D721Med (cell line): ENCODE data around the gene KMT5C.

ENCODE experiments used
- DNase-seq: peaks from one replicate; pipeline ENCODE4 v3.0.0; 2011; ENCODE audit warnings: low spot score; ENCODE audit not compliant: insufficient read length
- FAIRE-seq: peaks from 2 replicates; lab custom pipeline; 2011; peaks lifted over from hg19 to GRCh38; lab: Jason Lieb, UNC
- TF ChIP-seq, protein P1 (sequence below): IDR thresholded peaks from 2 replicates; pipeline ENCODE4 v1.5.1; 2012; ENCODE audit warnings: mild to moderate bottlenecking, control low read depth; ENCODE audit not compliant: insufficient read depth; ENCODE audit errors: missing control alignments

Gene KMT5C

DNA sequence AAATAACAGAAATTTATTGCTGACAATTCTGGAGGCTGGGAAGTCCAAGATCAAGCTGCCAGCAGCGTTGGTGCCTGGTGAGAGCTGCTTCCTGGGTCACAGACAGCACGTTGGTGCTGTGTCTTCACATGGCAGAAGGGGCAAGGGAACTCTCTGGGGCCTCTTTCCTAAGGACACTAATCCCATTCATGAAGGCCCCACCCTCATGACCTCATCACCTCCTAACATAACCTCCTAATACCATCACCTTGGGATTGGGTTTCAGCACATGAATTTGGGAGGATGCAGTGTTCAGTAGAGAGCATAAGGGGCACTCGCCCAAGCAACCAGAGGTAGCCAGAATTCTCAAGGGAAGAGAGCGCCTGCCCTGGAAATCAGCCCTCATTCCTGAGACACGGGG is 30.2 kb upstream of the KMT5C start:
- FAIRE-seq: no peak
- no peak for DNase-seq
- TF ChIP-seq, protein P1, sequence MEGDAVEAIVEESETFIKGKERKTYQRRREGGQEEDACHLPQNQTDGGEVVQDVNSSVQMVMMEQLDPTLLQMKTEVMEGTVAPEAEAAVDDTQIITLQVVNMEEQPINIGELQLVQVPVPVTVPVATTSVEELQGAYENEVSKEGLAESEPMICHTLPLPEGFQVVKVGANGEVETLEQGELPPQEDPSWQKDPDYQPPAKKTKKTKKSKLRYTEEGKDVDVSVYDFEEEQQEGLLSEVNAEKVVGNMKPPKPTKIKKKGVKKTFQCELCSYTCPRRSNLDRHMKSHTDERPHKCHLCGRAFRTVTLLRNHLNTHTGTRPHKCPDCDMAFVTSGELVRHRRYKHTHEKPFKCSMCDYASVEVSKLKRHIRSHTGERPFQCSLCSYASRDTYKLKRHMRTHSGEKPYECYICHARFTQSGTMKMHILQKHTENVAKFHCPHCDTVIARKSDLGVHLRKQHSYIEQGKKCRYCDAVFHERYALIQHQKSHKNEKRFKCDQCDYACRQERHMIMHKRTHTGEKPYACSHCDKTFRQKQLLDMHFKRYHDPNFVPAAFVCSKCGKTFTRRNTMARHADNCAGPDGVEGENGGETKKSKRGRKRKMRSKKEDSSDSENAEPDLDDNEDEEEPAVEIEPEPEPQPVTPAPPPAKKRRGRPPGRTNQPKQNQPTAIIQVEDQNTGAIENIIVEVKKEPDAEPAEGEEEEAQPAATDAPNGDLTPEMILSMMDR: no peak

DNA sequence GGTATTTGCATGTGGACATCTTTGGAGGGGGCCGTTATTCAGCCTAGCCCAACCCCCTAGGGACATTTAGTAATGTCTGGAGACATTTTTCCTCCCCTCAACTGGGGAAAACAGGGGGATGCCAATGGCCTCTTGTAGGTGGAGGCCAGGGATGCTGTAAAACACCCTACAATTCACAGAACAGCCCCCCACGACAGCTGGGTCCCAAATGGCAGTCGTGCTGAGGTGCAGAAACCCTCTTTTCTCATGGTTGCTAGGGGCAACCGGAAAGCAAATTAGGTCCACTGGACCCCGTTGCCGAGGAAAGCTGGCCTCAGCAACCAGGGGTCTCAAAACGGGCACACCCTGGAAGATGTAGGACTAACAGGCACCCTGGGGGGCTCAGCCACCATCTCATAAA is 29.2 kb upstream of the KMT5C start:
- FAIRE-seq (no peak), DNase-seq (no peak)
- TF ChIP-seq, protein P1: no peak

DNA sequence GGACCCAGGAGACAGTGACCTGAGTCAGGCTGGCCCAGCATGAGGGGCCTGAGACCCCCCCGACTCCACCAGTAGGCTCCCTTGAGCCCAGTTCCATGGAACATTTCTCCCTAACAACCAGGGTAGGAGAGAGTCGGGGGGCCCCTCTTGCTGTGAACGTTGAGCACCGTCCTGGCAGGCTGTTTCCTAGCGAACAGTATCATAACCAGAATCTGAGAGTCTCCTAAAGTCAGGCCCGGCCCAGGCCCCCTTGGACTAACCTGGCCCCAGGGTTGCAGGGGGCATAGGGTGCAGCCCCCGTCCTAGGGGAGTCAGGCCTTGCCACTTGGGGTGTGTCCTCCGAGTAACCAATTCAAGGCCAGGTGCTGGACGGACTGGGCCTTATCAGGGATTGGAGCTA is 28.3 kb upstream of the KMT5C start:
- TF ChIP-seq, protein P1: no peak
- no peak for DNase-seq
- FAIRE-seq: no peak

DNA sequence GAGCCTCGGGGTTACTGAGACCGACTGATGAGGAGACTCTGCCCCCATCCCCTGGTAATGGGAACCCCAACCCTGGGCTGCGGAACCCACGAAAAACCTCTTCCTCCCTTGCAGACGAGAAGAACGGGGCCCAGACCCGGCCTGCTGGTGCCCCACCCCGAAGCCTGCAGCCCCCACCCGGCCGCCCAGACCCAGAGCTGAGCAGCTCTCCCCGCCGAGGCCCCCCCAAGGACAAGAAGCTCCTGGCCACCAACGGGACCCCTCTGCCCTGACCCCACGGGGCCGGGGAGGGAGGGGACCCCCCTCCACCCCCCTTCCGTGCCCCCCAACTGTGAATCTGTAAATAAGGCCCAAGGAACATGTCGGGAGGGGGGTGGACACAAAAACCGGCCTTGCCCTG is 27.9 kb upstream of the KMT5C start:
- FAIRE-seq: no peak
- TF ChIP-seq, protein P1: no peak
- DNase-seq: no peak

DNA sequence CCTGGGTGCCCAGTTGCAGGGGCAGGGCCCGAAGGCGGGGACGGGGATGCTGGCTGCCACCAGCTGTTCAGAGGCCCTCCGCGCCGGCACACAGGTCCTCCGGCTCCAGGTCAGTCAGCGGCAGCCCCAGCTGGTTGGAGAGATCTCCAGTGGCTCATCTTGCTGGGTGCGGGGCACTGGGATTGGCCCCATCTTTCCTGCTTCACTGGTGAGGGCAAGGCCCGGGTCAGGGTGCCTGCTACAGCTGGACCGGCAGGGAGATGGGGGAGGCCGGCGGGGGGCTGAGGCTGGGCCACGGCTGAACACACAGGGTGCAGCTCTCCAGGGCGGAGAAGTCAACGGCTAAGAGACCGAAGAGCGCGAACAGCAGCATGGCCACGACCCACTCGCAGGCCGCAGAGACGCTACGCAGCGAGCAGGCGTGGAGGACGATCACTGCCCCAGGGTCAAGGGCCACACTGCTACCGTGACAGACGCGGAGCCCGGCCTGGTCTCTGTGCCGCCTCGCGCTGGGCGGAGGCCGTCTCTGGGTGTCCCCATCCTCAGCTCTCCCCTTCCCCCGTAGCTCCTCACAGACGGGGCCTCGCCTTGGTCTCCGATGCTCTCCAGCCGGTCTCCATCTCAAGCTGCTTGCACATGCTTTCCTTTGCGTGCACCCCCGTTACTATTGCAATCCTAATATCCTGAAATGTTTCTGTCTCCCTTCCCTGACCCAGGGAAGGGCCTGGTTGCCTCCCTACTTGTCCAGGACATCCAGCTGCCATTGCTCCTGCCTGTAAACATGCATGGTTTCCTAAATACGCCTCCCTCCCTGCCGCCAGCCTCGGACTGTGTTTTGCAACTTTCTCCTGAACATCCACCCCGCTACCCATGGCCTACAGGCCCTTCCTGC is 26.8 kb upstream of the KMT5C start:
- DNase-seq: no peak
- TF ChIP-seq, protein P1: no peak
- no peak for FAIRE-seq

DNA sequence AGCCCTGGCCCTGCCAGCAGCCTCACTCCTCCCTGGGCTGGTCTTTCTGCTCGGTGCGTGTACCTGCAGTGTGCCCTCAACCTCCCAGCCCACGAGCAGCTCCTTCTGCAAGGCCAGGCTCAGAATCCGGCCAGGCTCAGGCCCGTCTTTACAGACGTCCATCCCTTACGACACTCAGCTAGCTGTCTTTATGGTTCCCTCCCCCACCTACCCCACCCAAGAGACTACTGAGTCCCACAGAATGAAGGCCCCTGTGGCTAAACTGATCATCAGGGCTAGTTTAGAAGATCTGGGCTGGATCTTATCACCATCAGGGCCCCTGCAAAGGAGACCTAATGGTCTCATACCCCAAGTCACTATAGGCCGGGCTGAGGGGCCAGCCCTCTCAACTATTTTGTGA is 25.3 kb upstream of the KMT5C start:
- TF ChIP-seq, protein P1: no peak
- no peak for FAIRE-seq
- DNase-seq: no peak

DNA sequence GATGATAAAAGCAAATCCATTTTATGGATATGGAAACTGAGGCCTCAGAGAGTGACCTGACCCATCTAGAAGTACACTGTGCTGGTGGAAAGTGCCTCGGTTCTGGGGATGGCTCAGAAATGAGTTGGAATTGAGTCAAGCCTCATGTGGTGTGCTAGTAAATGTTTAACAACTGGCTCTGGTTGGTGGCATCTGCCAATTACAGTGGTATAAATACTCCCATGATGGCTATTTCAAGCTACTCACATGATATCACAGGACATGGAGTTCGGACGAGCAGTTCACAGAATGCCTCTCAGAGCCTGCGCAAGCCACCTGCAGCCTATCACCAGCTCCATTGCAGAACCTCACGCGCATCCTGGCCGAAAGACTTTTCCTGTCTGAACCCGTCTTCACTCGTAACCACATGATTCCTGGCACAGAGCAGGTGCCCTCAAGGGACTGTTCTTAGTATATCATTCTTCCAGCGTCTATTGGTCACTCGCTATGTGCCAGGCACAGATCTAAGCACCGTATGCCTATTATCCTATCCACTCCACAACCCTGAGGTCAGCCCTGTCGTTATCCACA is 23.6 kb upstream of the KMT5C start:
- TF ChIP-seq, protein P1: no peak
- FAIRE-seq: no peak

More for the DNA sequence above, 23.6 kb upstream of the KMT5C start:
- DNase-seq: no peak
